Skeletal muscle tissue (tissue), 4 donors: ENCODE measurements around the gene CHIC2. TPM values are rescaled to one million over a fixed set of nuclear protein-coding genes. Genes with fewer than 3 reads are reported as not detected.

Experiments used
- H3K27ac ChIP-seq: one replicate; pipeline ENCODE4 v1.7.0; 2013; ENCODE audit warnings: mild to moderate bottlenecking, low read depth, low read length, inconsistent platforms
- H3K27me3 ChIP-seq, 3 donors: one replicate each; pipeline ENCODE4 v1.7.0; 2013; ENCODE audit warnings: low read length in 3 of 3; ENCODE audit not compliant: control insufficient read depth in 3 of 3, insufficient read depth in 3 of 3
- H3K36me3 ChIP-seq, 3 donors: one replicate each; pipeline ENCODE4 v1.7.0; 2013; ENCODE audit warnings: low read length in 3 of 3; ENCODE audit not compliant: control insufficient read depth in 3 of 3, insufficient read depth in 3 of 3
- H3K4me1 ChIP-seq, 3 donors: one replicate each; pipeline ENCODE4 v1.7.0; 2013; ENCODE audit warnings: low read length in 3 of 3, mild to moderate bottlenecking in 3 of 3; ENCODE audit not compliant: control insufficient read depth in 3 of 3, insufficient read depth in 3 of 3
- H3K4me3 ChIP-seq, 3 donors: one replicate each; pipeline ENCODE4 v1.7.0; 2013; ENCODE audit warnings: low read length in 3 of 3
- H3K9ac ChIP-seq, 3 donors: one replicate each; pipeline ENCODE4 v1.7.0; 2013; ENCODE audit warnings: low read length in 3 of 3, mild to moderate bottlenecking in 3 of 3, moderate library complexity in 2 of 3, low read depth in 1 of 3
- H3K9me3 ChIP-seq, 3 donors: one replicate each; pipeline ENCODE4 v1.7.0; 2013; ENCODE audit warnings: low read length in 3 of 3; ENCODE audit not compliant: control insufficient read depth in 3 of 3
- total RNA-seq: library from RNA; depleted of rRNA; stranded (reverse); fragments of >200 nt; gene quantifications from one replicate; pipeline ENCODE4 v1.2.3, GENCODE V29; 2014
- donor health status: Osteomylitis.

CHIC2 gene
- total RNA-seq, 1 donor from 2014 or later, result 24.5 TPM

DNA sequence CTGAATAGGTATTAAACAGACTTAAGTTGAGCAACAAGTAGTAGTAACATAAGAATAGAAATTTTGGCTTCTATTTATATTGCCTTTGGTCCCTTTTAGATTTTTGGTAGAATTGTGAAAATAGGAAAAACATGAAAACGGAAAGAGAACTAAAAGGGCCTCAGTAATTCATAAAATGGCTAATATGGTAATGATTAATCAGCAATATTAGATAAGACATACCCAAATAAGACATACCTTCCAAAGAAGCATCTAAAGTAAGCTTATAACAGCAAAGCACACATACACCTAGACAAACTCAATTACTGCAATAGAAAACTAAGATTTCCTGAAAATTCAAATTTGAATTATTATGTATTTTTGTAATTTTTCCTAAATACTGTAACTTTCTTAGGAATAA lies 46.4 kb downstream of the CHIC2 start:
- Histone ChIP-seq H3K36me3 (no peaks in the 10 kb centered on the region), H3K9me3 (no peaks in the 10 kb centered on the region), H3K4me3 (no peak overlapping the region), H3K4me1 (peaks cover 0 to 3% (median 0%) of the 10 kb centered on the region in 3 donors), H3K9ac (no peak overlapping the region), H3K27me3 (no peaks in the 10 kb centered on the region), H3K27ac (no peak overlapping the region)

- no peaks in the 10 kb centered on the region for H3K36me3 ChIP-seq
- H3K27ac ChIP-seq, result no peak overlapping the region
- no peaks in the 10 kb centered on the region for H3K9me3 ChIP-seq
- H3K4me1 ChIP-seq, result peaks cover 0 to 3% (median 0%) of the 10 kb centered on the region in 3 donors
- no peak overlapping the region for H3K4me3 ChIP-seq
- H3K9ac ChIP-seq, result no peak overlapping the region
- H3K27me3 ChIP-seq, result no peaks in the 10 kb centered on the region
Measured at GRCh38 chr4:54017308-54017707, 47.1 kb downstream of the CHIC2 start.

GRCh38 chr4:54016504-54016903 lies 47.9 kb downstream of the CHIC2 start:
- Histone ChIP-seq H3K9ac (no peak overlapping the region), H3K36me3 (no peaks in the 10 kb centered on the region), H3K27ac (no peak overlapping the region), H3K27me3 (no peaks in the 10 kb centered on the region), H3K9me3 (no peaks in the 10 kb centered on the region), H3K4me1 (peaks cover 0 to 3% (median 0%) of the 10 kb centered on the region in 3 donors), H3K4me3 (no peak overlapping the region)

GRCh38 chr4:54015423-54016030 lies 48.9 kb downstream of the CHIC2 start:
- Histone ChIP-seq H3K36me3 (no peaks in the 10 kb centered on the region), H3K27me3 (no peaks in the 10 kb centered on the region), H3K4me1 (peaks cover 0 to 3% (median 0%) of the 10 kb centered on the region in 3 donors), H3K4me3 (no peak overlapping the region), H3K27ac (no peak overlapping the region), H3K9me3 (no peaks in the 10 kb centered on the region), H3K9ac (no peak overlapping the region)

GRCh38 chr4:54014666-54015160 lies 49.7 kb downstream of the CHIC2 start:
- Histone ChIP-seq H3K4me1 (peaks cover 0 to 3% (median 0%) of the 10 kb centered on the region in 3 donors), H3K36me3 (no peaks in the 10 kb centered on the region), H3K27ac (no peak overlapping the region), H3K27me3 (no peaks in the 10 kb centered on the region), H3K9ac (no peak overlapping the region), H3K9me3 (no peaks in the 10 kb centered on the region), H3K4me3 (no peak overlapping the region)

GRCh38 chr4:54011201-54011600 lies 53.2 kb downstream of the CHIC2 start:
- Histone ChIP-seq H3K9ac (no peak overlapping the region), H3K27ac (no peak overlapping the region), H3K4me3 (no peak overlapping the region), H3K4me1 (no peaks in the 10 kb centered on the region), H3K9me3 (no peaks in the 10 kb centered on the region), H3K36me3 (no peaks in the 10 kb centered on the region), H3K27me3 (no peaks in the 10 kb centered on the region)

GRCh38 chr4:54006755-54007154 lies 57.6 kb downstream of the CHIC2 start:
- no peak overlapping the region for H3K27ac ChIP-seq
- H3K36me3 ChIP-seq, result no peaks in the 10 kb centered on the region
- H3K4me3 ChIP-seq, result no peak overlapping the region
- no peaks in the 10 kb centered on the region for H3K4me1 ChIP-seq
- no peak overlapping the region for H3K9ac ChIP-seq
- H3K27me3 ChIP-seq, result no peaks in the 10 kb centered on the region
- no peaks in the 10 kb centered on the region for H3K9me3 ChIP-seq

DNA sequence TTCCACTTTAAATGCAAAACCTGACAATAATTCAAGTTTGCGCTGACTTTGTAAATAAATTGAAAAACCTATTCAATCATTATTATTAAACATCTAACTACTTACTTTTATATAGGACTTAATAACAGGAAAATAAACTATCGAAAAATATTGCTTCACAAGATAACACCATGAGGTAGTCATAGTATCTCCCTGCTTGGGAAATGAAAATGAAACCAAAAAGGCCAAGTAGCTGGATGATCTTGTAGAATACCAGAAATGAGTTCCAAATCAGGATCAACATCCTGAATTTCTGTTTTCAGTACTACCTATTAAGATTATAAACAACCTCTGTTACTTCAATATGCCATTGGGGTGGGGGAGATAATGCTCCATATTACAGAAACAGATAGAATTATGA lies 58.9 kb downstream of the CHIC2 start:
- H3K27ac ChIP-seq, result no peak overlapping the region
- no peaks in the 10 kb centered on the region for H3K4me1 ChIP-seq
- H3K27me3 ChIP-seq, result no peaks in the 10 kb centered on the region
- no peak overlapping the region for H3K4me3 ChIP-seq
- no peaks in the 10 kb centered on the region for H3K9me3 ChIP-seq
- H3K9ac ChIP-seq, result no peak overlapping the region
- H3K36me3 ChIP-seq, result no peaks in the 10 kb centered on the region

- Histone ChIP-seq H3K36me3 (no peaks in the 10 kb centered on the region), H3K27ac (no peak overlapping the region), H3K27me3 (no peaks in the 10 kb centered on the region), H3K4me3 (no peak overlapping the region), H3K9me3 (no peaks in the 10 kb centered on the region), H3K4me1 (no peaks in the 10 kb centered on the region), H3K9ac (no peak overlapping the region)
Measured at GRCh38 chr4:54004463-54004862, 59.9 kb downstream of the CHIC2 start.

DNA sequence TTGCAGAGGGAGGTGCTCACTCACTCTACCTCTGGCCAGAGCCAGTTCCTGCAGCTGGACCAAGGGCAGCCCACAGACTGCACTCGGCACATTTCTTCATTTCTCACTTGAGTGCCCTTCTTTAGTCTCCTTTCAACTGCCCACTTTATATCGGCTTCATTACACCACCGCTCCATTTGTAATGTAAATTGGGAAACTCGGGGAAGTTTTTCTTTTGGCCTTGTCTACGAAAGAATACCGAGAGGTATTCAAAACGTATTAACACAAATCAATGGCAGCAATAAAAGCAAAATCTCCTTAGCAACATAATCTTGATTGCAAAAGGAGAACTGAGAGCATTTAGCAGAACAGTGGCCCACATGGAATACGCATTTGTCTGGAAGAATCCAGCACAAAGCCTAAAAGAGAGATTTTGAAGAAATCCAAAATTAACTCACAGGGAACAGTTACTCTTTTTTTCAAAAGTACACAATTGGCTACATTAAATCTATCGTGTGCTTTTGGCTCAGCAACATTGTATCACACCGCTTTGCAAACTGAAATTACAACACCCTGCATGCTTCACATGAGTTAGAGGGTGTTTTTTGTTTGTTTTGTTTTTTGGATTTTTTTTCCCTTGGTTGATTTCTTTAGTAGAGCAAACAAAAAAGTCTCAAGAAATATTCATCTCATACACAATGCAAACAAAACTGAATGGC lies 62.6 kb downstream of the CHIC2 start:
- no peaks in the 10 kb centered on the region for H3K4me1 ChIP-seq
- no peaks in the 10 kb centered on the region for H3K36me3 ChIP-seq
- H3K9me3 ChIP-seq, result no peaks in the 10 kb centered on the region
- no peak overlapping the region for H3K27ac ChIP-seq
- H3K4me3 ChIP-seq, result no peak overlapping the region
- H3K27me3 ChIP-seq, result no peaks in the 10 kb centered on the region
- no peak overlapping the region for H3K9ac ChIP-seq
